Mesodermal cell (in vitro differentiated cells): ENCODE results near the gene NXNL2. TPM values are rescaled to one million over a fixed set of nuclear protein-coding genes. Genes with fewer than 3 reads are reported as not detected.

Source experiments
- H3K27ac ChIP-seq: 2 replicates; pipeline ENCODE4 v1.7.0; 2013; ENCODE audit warnings: mild to moderate bottlenecking, low read depth, low read length, moderate library complexity; ENCODE audit not compliant: severe bottlenecking
- H3K36me3 ChIP-seq: 2 replicates; pipeline ENCODE4 v1.7.1; 2013; ENCODE audit warnings: mild to moderate bottlenecking, low read length, moderate library complexity; ENCODE audit not compliant: control insufficient read depth, insufficient read depth
- H3K4me1 ChIP-seq: one replicate; pipeline ENCODE4 v1.7.1; 2013; ENCODE audit warnings: mild to moderate bottlenecking, low read length; ENCODE audit not compliant: insufficient read depth, control insufficient read depth, poor library complexity, severe bottlenecking
- H3K4me3 ChIP-seq: 2 replicates; pipeline ENCODE4 v1.7.0; 2013; ENCODE audit warnings: low read length, control low read depth, mild to moderate bottlenecking; ENCODE audit not compliant: insufficient read depth, poor library complexity, severe bottlenecking; ENCODE audit errors: extremely low read depth
- H3K9me3 ChIP-seq: 2 replicates; pipeline ENCODE4 v1.7.1; 2013; ENCODE audit warnings: mild to moderate bottlenecking, low read length, moderate library complexity; ENCODE audit not compliant: control insufficient read depth
- WGBS, 2 experiments: methylation state at CpG; one replicate each; pipeline ENCODE4 v1.1.5; 2013; ENCODE audit warnings: missing lambda C conversion rate in 2 of 2; ENCODE audit not compliant: insufficient coverage in 2 of 2; 5-methylcytosine and 5-hydroxymethylcytosine counted together
- polyA plus RNA-seq, 2 experiments: library from polyadenylated mRNA; stranded (reverse); fragments of 50-300 nt; gene quantifications; one replicate each; pipeline ENCODE4 v1.2.3, GENCODE V29; 2013

NXNL2 gene
- 0.44 TPM for polyA plus RNA-seq (2013, experiment 1 of 2)
- polyA plus RNA-seq (2013, experiment 2 of 2), result 0.51 TPM

DNA sequence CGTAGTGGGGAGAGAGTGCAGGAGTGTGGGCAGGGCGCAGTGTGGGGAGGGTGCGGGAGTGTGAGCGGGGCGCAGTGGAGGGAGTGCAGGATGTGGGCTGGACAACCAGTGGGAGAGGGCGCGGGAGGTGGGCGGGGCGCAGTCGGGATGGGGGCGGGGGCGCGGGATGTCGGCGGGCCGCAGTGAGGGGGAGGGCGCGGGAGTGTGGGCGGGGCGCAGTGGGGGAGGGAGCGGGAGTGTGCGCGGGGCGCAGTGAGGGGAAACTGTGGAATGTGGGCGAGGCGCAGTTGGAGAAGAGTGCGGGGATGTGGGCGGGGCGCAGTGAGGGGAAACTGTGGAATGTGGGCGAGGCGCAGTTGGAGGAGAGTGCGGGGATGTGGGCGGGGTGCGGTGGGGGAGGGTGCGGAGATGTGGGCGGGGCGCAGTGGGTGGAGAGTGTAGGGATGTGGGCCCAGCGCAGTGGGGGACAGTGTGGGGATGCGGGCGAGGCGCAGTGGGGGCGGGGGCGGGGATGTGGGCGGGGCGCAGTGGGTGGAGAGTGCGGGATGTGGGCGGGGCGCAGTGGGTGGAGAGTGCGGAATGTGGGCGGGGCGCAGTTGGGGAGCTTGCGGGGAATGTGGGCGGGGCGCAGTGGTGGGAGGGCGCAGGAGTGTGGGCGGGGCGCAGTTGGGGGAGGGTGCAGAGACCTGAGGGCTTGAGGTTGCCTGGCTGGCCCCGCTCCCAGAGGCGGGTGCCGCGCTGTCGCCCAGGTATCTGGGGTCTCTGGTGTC is at the start of gene NXNL2:
Gene NXNL2, plus strand, starts transcription at position 723 of the 770 bp plus-strand sequence. CDS start 257 bp downstream, outside the sequence.
- no peaks in the 10 kb centered on the region for H3K9me3 ChIP-seq
- peak within 1 kb of the TSS; percentile 23 for H3K27ac ChIP-seq
- peaks cover 23% of the 10 kb centered on the region for H3K4me1 ChIP-seq
- H3K4me3 ChIP-seq, result peak within 1 kb of the TSS; percentile 47
- 2% methylated on average over 13 to 19 of the region's 62 CpGs for WGBS, 2 experiments
- no peaks in the 10 kb centered on the region for H3K36me3 ChIP-seq

DNA sequence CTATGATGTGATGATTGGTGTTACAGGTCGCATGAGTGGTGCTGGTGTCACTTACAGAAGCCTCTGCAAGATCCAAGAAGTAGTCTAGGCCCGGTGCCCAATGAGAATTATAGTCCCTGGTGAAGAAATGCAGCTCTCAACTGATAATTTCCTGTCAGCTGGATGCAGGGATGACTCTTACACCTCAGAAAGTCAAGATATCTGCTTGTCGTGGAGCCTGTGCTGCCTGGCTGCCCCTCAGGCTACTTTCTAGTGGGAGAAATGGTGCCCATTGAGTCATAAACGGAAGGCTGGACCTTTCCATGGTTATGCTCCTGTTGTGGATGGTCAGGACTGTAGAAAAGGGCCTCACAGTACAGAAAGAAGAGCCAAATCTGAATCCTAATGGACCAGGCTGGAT is 46.8 kb upstream of the NXNL2 start:
- no peaks in the 10 kb centered on the region for H3K4me1 ChIP-seq
- H3K27ac ChIP-seq, result no peak overlapping the region
- WGBS, 2 experiments, result 90 to 92% methylated on average over 4 of the region's 4 CpGs
- no peak overlapping the region for H3K4me3 ChIP-seq
- peaks cover 44% of the 10 kb centered on the region for H3K36me3 ChIP-seq
- no peaks in the 10 kb centered on the region for H3K9me3 ChIP-seq

DNA sequence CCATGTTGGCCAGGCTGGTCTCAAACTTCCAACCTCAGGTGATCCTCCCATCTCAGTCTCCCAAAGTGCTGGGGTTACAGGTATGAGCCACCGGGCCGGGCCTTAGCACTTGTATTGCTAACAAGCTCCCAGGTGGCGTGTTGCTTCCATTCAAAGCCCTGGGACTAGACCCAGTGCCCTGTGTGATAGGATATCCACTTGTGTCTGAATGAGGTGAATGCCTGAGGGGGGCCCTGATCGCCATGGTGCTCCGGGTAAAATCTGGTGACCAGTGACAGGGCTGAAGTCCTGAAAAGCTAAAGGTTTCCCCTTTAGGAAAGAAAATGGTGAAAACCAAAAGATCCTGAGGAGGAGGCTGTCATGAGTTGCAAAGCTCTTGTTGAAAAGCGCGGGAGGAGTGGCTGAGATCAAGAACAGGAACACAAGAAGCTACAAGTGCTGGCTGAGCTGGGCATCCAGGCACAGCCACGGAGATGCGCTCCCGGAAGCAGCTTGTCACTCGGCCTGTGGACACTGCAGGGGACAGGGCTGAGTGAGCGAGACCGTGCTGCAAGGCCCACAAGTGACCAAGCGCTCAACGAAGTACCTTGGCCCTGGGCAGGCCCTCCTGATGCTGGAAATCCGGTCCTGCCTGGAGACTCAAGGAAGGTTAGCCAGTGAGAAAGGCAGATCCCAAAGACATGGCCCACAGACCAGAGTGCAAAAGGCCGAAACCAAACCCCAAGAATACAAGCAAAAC is 39.8 kb upstream of the NXNL2 start:
- no peaks in the 10 kb centered on the region for H3K9me3 ChIP-seq
- WGBS, 2 experiments, result 90 to 94% methylated on average over 16 to 17 of the region's 17 CpGs
- H3K4me3 ChIP-seq, result no peak overlapping the region
- no peaks in the 10 kb centered on the region for H3K4me1 ChIP-seq
- H3K27ac ChIP-seq, result no peak overlapping the region
- no peaks in the 10 kb centered on the region for H3K36me3 ChIP-seq

DNA sequence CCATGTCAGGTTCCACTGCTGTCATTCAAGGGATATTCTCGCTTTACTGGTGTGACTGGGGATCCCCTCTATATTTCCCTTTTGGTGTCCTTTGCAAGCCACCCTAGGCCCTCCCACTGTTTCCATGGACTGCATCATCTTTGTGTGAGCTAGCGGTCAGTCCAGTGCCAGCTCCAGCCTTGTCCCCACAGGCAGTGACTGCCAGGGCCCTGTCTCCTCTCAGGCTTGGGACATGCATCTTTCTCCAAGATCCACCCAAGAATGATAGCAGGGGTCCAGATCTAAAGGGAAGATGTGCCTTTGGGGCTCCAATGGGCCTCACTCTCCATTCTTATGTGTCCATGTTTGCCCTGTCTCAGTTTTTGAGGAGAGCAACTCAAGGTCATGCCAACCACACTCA is 37.8 kb upstream of the NXNL2 start:
- H3K4me1 ChIP-seq, result no peaks in the 10 kb centered on the region
- no peak overlapping the region for H3K4me3 ChIP-seq
- WGBS, 2 experiments, result 82 to 90% methylated on average over 1 to 2 of the region's 2 CpGs
- H3K27ac ChIP-seq, result no peak overlapping the region
- no peaks in the 10 kb centered on the region for H3K36me3 ChIP-seq
- no peaks in the 10 kb centered on the region for H3K9me3 ChIP-seq

DNA sequence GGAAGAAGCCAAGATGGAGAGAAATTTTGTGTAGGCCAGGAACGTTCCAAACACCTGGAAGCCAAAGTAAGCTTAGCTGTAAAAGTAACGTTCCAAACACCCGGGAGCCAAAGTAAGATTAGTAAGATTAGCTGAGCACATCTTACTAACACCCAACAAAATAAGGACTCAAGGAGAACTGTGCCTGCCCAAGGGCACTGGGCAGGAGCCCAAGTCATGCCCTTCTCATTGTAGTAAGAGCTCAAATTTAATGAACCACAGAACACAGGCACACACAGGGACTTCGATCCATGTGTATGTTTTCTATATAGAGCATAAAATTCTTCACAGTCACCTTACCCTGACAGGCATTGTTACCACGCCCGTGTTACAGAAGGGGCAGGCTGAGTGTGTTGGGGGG is 36.1 kb upstream of the NXNL2 start:
- no peak overlapping the region for H3K4me3 ChIP-seq
- WGBS, 2 experiments, result 80 to 92% methylated on average over 1 to 2 of the region's 6 CpGs
- H3K36me3 ChIP-seq, result no peaks in the 10 kb centered on the region
- H3K9me3 ChIP-seq, result no peaks in the 10 kb centered on the region
- peaks cover 6% of the 10 kb centered on the region for H3K4me1 ChIP-seq
- no peak overlapping the region for H3K27ac ChIP-seq

DNA sequence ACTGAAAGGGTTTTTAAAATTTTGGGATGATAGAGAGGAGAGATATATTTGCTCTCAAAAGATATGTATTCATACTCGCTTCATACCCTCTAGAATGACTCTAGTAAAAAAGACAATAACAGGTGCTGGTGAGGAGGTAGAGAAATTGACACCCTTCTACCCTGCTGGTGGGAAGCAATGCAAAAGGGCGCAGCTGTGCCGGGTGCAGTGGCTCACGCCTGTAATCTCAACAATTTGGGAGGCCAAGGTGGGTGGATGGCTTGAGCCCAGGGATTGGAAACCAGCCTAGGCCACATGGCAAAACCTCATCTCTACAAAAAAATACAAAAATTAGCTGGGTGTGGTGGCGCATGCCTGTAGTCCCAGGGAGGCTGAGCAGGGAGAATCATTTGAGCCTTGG is 33.9 kb upstream of the NXNL2 start:
- Histone ChIP-seq H3K36me3 (no peaks in the 10 kb centered on the region), H3K4me3 (no peak overlapping the region), H3K4me1 (peaks cover 6% of the 10 kb centered on the region), H3K27ac (no peak overlapping the region), H3K9me3 (no peaks in the 10 kb centered on the region)
- WGBS, 2 experiments, result 92 to 100% methylated on average over 1 to 2 of the region's 5 CpGs

DNA sequence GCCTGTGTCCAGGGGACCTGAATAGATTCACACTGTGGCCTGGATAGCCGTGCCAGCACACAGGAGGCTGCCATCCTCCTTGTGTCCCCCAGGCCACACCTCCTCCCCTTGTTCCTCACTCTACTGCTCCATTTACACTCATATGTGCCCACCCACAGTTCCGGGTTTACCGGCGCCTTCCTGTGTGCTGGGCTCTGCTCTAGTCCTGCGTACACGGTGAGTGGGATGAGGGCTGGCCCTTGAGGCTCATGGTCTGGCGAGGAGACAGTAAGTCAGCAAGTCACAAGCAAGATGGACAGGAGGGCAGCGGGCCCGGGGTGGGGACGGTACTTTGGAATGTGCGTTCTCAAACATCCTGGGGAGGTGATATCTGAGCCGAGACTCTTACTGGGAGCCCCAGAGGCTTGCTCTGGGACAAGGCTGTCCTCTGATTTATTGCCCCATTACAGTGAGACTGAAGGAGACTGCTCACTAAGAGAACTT is 32.4 kb upstream of the NXNL2 start:
- 70 to 83% methylated on average over 11 to 12 of the region's 12 CpGs for WGBS, 2 experiments
- Histone ChIP-seq H3K4me3 (no peak overlapping the region), H3K4me1 (peaks cover 6% of the 10 kb centered on the region), H3K27ac (peak overlapping the region; percentile 23), H3K9me3 (no peaks in the 10 kb centered on the region), H3K36me3 (no peaks in the 10 kb centered on the region)

DNA sequence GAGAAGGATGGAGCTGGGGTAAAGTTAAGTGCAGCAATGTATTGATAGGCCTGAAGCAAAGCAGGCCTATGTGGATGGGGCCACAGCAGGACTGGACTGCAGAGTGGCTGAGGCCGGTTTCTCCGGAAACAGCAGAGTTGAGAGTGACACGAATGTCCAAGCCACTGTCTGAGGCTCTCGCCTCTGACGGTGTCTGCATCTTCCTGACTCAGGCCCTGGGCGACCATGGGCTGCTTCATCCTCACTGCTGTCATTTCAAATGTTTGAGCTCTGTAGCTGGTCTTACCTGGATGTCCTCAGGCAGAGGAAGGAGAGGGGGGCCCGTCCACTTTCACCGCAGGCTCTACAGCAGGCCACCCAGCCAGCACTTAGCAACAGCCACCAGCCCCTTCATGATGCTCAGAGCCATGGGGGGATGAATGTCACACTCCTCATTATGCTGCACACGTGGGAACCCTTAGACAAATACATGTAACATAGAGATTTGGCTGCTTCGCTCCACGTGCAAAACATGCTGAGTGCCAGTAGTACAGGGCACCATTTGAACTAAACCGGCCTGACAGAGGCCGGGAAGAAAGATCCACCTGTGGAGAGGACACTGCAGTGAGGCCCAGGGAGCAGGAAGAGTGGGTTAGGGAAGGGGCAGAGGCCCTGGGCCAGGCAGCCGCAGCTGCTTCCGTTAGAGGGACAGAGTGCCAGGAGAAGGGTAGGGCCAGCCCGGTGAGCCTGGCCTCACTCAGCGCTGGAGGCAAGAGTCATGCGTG is 31.7 kb upstream of the NXNL2 start:
- Histone ChIP-seq H3K4me1 (peaks cover 6% of the 10 kb centered on the region), H3K4me3 (no peak overlapping the region), H3K9me3 (no peaks in the 10 kb centered on the region), H3K36me3 (no peaks in the 10 kb centered on the region), H3K27ac (peak overlapping the region; percentile 23)
- 89 to 90% methylated on average over 14 of the region's 18 CpGs for WGBS, 2 experiments

DNA sequence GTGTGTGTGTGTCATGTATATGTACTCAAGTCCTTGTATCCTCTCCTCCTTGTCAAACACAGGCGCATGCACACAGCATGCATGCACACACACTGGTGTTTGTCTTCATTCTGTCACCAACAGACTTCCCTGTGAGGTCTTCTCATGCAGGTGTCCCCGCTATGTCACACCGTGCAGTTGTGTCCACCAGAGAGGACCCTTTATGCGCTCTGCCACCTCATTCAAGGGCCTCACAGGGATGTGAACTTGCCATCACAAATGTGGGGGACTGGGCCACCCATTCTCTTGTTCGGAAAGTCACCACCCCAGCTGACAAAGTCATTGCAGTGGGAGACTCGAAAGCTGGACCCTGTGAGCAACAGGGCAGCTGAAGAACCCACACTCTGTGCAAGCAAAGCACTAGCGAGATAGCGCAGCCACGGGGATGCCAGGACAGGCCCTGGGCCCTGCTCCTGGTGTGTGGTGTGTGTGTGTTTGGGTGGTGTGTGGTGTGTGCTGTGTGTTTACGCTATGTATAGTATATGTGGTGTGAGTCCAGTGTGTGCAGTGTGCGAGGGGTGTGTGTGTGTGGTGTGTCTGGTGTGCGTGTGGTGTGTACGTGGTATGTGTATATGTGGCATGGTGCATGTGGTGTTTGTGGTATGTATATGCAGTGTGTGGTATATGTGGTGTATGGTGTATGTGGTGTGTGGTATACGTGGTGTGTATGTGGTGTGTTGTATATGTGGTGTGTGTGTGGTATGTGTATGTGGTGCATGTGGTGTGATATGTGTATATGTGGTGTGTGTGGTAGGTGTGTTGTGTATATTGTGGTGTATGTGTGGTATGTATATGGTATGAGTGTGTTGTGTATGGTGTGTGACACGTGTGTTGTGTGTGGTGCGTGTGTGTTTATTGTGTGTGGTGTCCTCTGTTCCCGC is 30.9 kb upstream of the NXNL2 start:
- H3K27ac ChIP-seq, result no peak overlapping the region
- H3K4me1 ChIP-seq, result peaks cover 6% of the 10 kb centered on the region
- 88 to 94% methylated on average over 12 to 15 of the region's 17 CpGs for WGBS, 2 experiments
- no peaks in the 10 kb centered on the region for H3K36me3 ChIP-seq
- no peak overlapping the region for H3K4me3 ChIP-seq
- H3K9me3 ChIP-seq, result peaks cover 6% of the 10 kb centered on the region

DNA sequence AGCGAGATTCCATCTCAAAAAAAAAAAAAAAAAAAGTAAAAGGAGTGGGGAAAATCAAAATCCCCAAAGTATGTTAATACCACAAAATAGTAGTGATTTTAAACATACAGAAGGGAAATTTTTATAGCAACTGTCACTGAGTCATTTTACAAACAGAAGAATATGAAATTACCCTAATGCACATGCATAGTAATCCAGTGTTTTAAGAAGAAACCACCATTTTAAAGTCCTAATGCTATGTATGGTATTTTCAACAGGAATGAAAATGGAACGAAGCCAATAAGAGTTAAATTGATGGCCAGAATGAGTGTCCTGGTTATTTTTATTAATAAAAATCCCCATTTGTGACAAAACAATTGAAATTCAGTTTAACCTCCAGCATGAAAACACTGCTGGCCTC is 26.7 kb upstream of the NXNL2 start:
- Histone ChIP-seq H3K4me3 (no peak overlapping the region), H3K9me3 (peaks cover 6% of the 10 kb centered on the region), H3K4me1 (no peaks in the 10 kb centered on the region), H3K27ac (no peak overlapping the region), H3K36me3 (no peaks in the 10 kb centered on the region)
- no CpG with 5 or more reads among the region's 2 CpGs for WGBS, 2 experiments
